CD4-positive, alpha-beta T cell treated with Interleukin-1 beta for 1 hour (primary cell): ENCODE results near the gene IQSEC1.

Experiments
- DNase-seq, 2 donors: peaks; one replicate each; pipeline ENCODE4 v3.0.0-alpha.2; 2020 to 2022

Gene IQSEC1

DNA sequence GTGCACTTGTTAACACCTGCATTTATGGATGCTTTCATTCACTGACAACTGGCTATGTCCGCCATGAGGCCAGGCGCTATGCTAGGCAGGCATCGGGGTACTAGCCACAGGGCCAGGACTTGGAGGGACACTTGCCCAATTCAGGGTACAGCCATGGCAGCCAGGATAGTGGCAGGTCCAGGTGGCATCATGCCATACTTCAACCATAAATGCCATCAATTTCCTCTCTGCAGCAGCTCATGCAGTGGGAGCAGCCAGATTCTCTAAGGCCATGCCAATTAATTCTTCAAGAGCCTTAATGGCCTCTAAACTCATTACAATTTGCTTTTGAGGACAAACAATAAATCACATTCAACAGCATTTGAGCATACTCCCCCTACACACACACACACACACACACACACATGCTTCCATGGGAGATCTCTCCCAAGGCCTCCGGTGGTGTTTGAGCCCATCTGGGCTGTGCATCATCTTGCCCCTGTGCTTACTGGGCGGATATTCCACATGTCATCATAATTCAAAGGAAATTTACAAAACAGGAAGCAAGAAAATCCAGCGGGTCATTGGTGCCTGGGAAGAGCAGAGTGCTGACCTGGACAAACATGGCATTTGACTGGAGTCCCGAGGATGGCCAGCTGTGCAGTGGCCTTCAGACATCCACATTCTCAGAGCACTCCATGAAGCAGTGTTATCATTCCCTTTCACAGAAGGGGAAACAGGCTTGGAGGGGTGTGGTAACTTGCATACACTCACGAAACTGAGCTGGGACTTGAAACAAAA lies 109.1 kb downstream of the IQSEC1 start:
- DNase-seq = no peak

- DNase-seq = no peak
Observed at GRCh38 chr3:12963231-12963896, 109.9 kb downstream of the IQSEC1 start.

DNA sequence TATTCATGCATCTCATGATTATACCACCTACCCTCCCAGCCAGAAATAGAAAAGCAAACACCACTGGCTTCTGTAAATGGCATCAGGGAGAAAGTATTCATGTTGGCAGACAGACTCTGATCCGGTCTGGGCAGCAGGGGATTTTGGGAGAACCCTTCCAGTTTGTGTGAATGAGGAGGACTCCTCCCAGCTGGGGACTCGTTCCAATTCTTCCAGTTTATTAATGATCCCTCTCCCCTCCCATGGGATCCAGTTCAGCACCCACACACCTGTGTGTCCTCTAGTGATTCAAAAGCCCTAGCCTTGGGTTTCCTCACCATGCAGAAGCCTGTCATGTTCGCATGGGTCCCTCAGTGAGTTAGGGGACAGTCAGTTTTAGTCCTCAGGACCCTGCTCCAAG lies 110.9 kb downstream of the IQSEC1 start:
- no peak for DNase-seq

DNA sequence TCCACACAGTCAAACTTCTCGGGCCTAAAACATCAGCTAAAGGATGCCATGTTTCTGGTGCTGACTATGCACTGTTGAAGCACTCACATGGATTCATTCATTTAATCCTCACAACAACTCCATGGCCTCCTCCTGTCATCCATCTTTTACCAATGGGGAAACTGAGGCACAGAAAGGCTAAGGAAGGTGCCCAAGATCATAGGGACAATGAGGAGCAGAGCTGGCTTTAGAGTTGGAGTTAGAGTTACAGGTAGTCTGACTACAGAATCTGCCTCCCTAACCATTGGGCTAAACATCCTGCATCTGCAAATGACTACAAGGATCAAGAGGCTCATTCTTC lies 111.6 kb downstream of the IQSEC1 start:
- DNase-seq = no peak

DNA sequence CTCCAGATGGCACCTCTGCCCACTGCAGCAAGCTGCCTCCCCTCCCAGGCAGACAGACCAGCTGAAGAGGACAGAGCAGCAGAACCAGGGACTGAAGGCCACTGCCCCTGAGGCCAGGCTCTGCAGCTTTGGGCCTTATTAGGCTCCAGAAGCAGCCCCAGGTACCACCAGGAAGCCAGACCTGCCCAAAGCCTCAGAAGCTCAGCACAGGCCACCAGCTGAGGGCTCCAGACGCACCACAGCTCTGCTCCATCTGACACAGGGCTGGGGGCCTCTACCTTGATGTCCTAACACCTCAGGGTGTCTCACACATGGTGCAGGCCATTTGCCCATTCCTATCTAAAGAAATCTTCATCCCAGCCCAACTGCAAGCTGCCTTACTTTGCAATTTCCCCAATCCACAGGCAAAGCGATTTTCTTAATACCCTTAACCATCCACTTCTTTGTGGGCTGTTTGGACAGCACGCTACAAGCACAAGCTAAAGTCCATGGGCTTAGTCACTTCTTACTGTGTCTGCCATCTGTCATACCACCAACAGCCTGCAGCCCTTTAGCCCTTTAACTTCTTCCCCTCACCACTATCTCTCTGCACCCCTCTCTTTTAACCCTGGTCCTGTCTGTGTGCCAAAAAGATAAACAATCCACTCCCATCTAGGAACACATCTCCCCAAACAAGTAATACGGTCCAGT lies 112.1 kb downstream of the IQSEC1 start:
- DNase-seq = no peak

GRCh38 chr3:12960497-12960896 lies 112.7 kb downstream of the IQSEC1 start:
- DNase-seq = no peak

DNA sequence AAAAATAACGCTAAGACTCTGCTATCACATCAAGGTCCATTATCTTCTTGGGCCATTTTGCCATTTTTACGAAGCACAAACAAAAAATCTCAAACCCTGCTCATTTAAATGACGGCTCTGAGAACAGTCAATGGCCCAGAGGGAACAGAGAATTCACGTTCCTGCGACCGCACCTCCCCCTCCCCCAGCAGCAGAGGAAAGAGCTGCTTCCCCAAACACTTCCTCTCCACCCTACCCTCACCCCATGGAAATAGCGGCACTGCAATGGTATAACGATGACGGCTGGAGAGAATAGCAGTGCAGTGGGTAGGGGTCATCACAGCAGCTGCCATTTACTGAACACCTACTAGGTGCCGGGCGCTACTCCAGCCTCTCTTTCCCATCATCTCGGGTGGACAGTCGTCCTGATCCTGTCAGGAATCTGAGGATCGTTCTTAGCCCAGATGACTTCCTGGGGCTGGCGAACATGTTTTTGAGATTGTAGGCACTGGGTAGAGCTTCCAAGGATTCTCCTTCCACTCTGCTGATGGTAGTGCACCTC lies 113.3 kb downstream of the IQSEC1 start:
- DNase-seq = peak in 1 of 2 donors; percentile 57

GRCh38 chr3:12959410-12959809 lies 113.8 kb downstream of the IQSEC1 start:
- no peak for DNase-seq

DNA sequence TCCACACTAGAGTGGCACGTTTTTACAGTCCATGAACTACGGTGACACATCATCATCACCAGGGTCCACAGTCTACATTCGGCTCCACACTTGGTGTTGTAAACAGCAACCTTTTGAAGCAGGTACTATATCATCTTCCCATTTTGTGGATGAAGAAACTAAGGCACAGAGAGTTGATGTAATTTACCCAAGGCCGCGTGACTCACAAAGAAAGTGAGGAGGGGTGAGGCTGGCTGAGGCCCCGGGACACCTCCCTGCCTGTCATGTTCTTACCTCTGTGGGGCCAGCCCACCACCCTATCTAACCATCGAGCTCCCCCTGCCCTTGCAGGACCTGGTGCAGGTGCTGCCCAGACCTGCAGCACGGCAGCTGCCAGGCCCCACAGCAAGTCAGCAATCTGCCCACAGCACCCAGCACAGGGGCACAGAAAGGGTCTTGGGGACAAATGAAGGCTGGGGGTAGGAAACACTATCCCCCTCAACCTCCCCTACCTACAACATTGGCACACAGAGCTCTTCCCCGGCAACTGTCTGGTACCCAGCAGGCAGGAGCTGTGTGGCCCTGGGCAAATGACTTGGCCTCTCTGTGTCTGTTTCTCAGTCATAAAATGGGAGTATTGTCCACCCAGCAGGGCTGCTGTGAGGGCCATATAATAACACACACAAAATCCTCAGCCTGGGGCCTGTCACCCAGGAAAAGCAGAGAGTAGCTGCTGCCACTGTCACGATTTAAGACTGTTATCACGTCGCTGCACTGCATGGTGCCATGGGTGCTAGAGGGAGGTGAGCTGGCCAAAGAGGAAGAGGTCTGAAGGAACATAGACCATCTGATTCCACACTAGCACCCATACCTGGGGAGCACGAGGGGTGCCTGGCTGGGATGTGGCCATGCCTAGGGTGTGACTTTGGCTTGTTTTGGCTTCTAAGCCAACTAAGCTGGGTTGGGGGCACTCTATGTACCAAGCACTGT lies 115.1 kb downstream of the IQSEC1 start:
- DNase-seq = no peak

DNA sequence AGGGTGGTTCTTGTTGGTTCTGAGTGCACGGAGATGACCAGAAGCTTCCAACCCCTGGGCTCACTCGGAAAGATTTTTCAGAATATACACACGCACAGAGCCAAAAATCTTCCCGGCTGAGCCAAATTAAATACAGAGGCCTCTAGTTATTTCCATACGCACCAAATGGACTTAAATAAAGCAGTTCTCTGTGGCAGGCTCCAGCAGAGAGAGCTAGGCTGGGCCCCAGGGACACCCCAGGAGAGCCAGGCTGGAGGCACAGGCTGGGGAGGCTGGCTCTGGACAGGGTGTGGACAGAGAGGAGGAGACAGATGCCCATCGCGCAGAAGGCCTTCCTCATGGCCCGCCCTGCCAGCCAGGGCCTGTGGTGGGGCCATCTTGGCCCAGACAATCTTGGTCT lies 115.9 kb downstream of the IQSEC1 start:
- no peak for DNase-seq

GRCh38 chr3:12956316-12956660 lies 116.9 kb downstream of the IQSEC1 start:
- DNase-seq = no peak

- no peak for DNase-seq
Observed at GRCh38 chr3:12955651-12956315, 117.4 kb downstream of the IQSEC1 start.

DNA sequence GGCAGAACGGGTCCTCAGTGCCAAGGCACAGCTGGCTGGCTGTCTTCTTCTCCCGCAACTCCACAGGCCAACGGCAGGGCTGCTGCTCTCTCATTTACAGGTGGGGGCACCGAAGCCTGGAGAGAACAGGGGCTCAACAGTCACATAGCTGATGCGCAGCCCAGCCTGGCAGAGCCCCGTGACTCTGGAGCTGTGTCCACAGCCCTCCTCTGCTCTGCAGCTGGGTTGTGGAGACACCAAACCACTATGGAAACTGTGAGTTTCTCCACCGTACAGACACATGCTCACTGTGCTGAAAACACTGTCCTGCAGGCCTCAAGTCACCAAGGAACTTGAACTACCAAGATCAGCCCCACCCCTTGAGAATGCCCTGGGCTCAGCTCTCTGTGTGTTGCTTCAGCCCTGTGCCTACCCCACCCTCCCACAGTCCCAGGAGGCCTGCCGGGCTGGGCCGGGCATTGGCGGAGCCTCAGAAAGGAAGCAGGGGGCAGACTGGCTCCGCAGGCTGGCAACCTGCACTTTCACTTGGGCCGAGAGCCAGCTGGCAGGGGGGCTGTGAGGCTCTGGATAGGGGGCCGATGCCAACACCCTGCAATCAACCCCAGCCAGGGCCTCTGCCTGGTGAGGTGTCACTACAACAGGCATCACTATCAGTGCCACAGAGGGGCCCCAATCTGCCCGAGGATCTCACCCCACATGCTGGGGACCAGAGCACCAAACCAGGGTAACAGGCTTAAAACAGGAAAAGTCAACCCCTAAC lies 118.2 kb downstream of the IQSEC1 start:
- DNase-seq = peak in 1 of 2 donors; percentile 70

DNA sequence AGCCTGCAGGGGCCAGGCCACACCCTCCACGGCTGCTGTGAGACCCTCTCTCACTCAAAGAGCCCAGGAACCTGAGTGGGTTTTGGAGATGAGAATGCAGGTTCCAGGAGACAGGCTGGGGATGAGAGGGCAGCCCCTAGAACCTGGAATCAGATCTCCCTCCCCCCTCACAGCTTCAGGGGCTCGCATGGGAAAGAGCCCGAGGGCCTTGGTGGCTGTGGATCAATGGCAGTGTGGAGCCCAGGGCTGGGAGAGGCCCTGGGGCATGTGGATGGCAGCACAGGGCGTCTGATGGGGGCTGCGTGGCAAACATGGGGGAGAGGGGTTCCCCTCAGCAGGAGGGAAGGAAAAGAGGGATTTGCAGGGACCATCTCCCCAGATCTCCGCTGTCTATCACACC lies 119.0 kb downstream of the IQSEC1 start:
- no peak for DNase-seq

- no peak for DNase-seq
Observed at GRCh38 chr3:12953201-12953995, 119.8 kb downstream of the IQSEC1 start.

GRCh38 chr3:12952343-12953200 lies 120.7 kb downstream of the IQSEC1 start:
- DNase-seq = no peak

DNA sequence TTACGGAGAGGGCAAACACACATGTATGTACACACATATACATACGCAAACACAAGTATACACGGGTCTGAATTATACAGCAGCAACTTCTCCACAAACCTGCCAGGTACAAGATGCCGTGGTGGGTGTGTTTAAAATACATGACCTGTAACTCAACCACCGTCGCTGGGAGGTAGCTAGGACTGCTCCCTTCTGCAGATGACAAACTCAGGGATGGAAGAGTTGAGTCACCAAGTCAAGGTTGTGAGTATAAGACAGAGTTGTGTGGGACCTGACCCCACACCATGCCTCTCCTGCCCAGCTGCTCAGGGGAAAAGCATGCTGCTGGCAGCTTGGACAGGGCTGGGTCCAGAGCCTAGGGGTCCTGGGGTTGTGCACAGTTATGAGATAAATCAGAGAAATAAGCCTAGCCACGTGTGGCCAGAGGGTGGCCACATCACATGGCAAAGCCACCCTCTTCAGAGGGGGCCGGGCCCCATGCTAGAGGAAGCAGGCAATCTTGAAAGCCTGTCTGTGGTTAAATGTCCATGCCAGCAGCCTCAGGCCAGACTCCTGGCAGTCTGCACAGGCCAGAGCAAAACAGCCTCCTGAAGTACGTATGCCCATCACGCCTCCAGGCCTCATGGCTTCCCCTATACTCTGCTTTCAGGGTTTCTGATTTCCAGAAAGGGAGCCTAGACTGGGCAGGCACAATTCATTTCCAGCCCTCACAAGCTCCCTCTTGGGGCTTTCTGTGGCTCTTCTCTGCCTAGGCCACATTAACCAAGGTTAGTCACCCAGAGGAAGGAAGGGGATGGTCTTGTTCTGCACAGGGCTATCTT lies 124.1 kb downstream of the IQSEC1 start:
- DNase-seq = peak in 1 of 2 donors; percentile 27

DNA sequence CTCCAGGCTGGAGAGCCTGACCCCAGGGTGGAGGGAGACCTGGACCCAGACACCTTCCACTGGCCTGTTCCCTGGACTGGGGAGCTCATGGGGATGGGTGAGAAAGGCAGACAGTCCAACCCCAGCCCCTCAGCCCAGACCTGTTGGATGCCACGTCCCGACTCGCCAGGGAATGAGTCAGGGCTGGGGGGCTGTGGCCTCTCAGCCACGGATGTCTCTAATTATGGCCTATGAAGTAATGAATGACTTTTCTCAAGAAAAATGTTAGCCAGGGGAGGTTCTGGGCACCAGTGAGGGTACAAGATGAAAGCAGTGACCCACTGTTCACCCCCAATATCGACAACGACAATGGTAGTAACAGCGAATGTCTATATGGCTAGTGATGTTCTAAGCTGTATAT lies 124.9 kb downstream of the IQSEC1 start:
- DNase-seq = no peak
